HepG2 (cell line): ENCODE measurements around the gene ATG5. TPM values are rescaled to one million over a fixed set of nuclear protein-coding genes. Genes with fewer than 3 reads are reported as not detected.
A peak's percentile ranks its signal among the peaks of the same experiment; 100 is the strongest.

ENCODE experiments used
- DNMT1 ChIP-seq: sonication (generic); formaldehyde crosslinking; IDR thresholded peaks from 2 replicates; pipeline ENCODE4 v1.5.1; 2020; ENCODE audit warnings: mild to moderate bottlenecking, missing genetic modification reagents
- FIP1L1 ChIP-seq: fragments of 200-400 bp; formaldehyde crosslinking; IDR thresholded peaks from 2 replicates; pipeline ENCODE4 v1.6.1; 2018; ENCODE audit warnings: low read depth, mild to moderate bottlenecking, low read length, moderate library complexity, borderline replicate concordance; ENCODE audit not compliant: insufficient read depth
- FOXO1 ChIP-seq: sonication (generic); formaldehyde crosslinking; IDR thresholded peaks from 2 replicates; pipeline ENCODE4 v1.4.0; 2020; ENCODE audit warnings: missing genetic modification reagents
- HDAC6 ChIP-seq: fragments of 200-600 bp; sonication (generic); IDR thresholded peaks from 2 replicates; pipeline ENCODE4 v1.7.0; 2017; ENCODE audit warnings: mild to moderate bottlenecking, antibody characterized with exemption, low read length, low read depth
- KAT2B ChIP-seq: fragments of 150-350 bp; IDR thresholded peaks from 2 replicates; pipeline ENCODE4 v1.6.1; 2014; ENCODE audit warnings: low read depth, low read length, borderline replicate concordance
- KLF11 ChIP-seq: IDR thresholded peaks from 2 replicates; pipeline ENCODE4 v1.6.1; 2016; ENCODE audit warnings: missing compliant biosample characterization
- MYNN ChIP-seq: sonication (generic); formaldehyde crosslinking; IDR thresholded peaks from 2 replicates; pipeline ENCODE4 v1.4.0; 2020; ENCODE audit warnings: mild to moderate bottlenecking, low read depth, missing genetic modification reagents
- NCOA1 ChIP-seq: sonication (generic); formaldehyde crosslinking; IDR thresholded peaks from 2 replicates; pipeline ENCODE4 v1.9.0; 2021; ENCODE audit warnings: missing genetic modification reagents
- TOPORS ChIP-seq: sonication (generic); formaldehyde crosslinking; IDR thresholded peaks from 2 replicates; pipeline ENCODE4 v1.8.0; 2023; ENCODE audit warnings: mild to moderate bottlenecking, missing genetic modification reagents
- ZBTB42 ChIP-seq: sonication (generic); formaldehyde crosslinking; IDR thresholded peaks from 2 replicates; pipeline ENCODE4 v1.5.0; 2020; ENCODE audit warnings: mild to moderate bottlenecking, missing genetic modification reagents
- ZNF430 ChIP-seq: sonication (generic); formaldehyde crosslinking; IDR thresholded peaks from 2 replicates; pipeline ENCODE4 v1.9.0; 2021; ENCODE audit warnings: mild to moderate bottlenecking, missing genetic modification reagents
- ZNF451 ChIP-seq: sonication (generic); formaldehyde crosslinking; IDR thresholded peaks from 2 replicates; pipeline ENCODE4 v1.5.0; 2020; ENCODE audit warnings: mild to moderate bottlenecking, missing genetic modification reagents
- ZNF761 ChIP-seq: sonication (generic); formaldehyde crosslinking; conservative IDR thresholded peaks from 2 replicates; pipeline ENCODE4 v1.4.0; 2020; ENCODE audit warnings: mild to moderate bottlenecking, missing genetic modification reagents
- ZSCAN25 ChIP-seq: sonication (generic); formaldehyde crosslinking; IDR thresholded peaks from 2 replicates; pipeline ENCODE4 v1.8.0; 2022; ENCODE audit warnings: mild to moderate bottlenecking, missing genetic modification reagents
- polyA plus RNA-seq, 8 experiments: library from polyadenylated mRNA; depleted of rRNA in 3 of 8; stranded (reverse) in 7 of 8; unstranded in 1 of 8; fragments of >200 nt; fragmentation: Illumina TruSeq in 4 of 8; extraction: Trizol in 4 of 8; gene quantifications; 2 replicates each; pipeline versions ENCODE4 v1.2.1 to v1.2.3, GENCODE V29; 2011 to 2016; ENCODE audit warnings: low read depth in 4 of 8, missing spikeins in 1 of 8, mixed read lengths in 1 of 8; ENCODE audit not compliant: insufficient read depth in 1 of 8
- total RNA-seq, 5 experiments: library from RNA; depleted of rRNA; stranded (reverse); fragments of >200 nt; fragmentation: Illumina TruSeq; extraction: Trizol; gene quantifications; 2 replicates each; pipeline ENCODE4 v1.2.3, GENCODE V29; 2016; ENCODE audit warnings: low read depth in 1 of 5
- TF ChIP-seq, protein P1 (sequence below): sonication (generic); formaldehyde crosslinking; IDR thresholded peaks from 2 replicates; pipeline ENCODE4 v1.4.0; 2020; ENCODE audit warnings: missing genetic modification reagents, borderline replicate concordance
- TF ChIP-seq, protein P2 (sequence below): sonication (generic); formaldehyde crosslinking; IDR thresholded peaks from 2 replicates; pipeline ENCODE4 v1.4.0; 2020; ENCODE audit warnings: mild to moderate bottlenecking, missing genetic modification reagents
- TF ChIP-seq, protein P3 (sequence below): IDR thresholded peaks from 2 replicates; pipeline ENCODE4 v1.6.1; 2012; ENCODE audit warnings: inconsistent platforms
- TF ChIP-seq, protein P4 (sequence below): sonication (generic); formaldehyde crosslinking; conservative IDR thresholded peaks from 2 replicates; pipeline ENCODE4 v1.4.0; 2020; ENCODE audit warnings: missing genetic modification reagents
- TF ChIP-seq, protein P5 (sequence below): fragments of 450-650 bp; IDR thresholded peaks from 2 replicates; pipeline ENCODE4 v1.6.1; 2017
- TF ChIP-seq, protein P6 (sequence below): sonication (generic); formaldehyde crosslinking; IDR thresholded peaks from 2 replicates; pipeline ENCODE4 v1.8.1; 2022; ENCODE audit warnings: low read depth, mild to moderate bottlenecking, missing genetic modification reagents

The ATG5 gene
- total and polyA plus RNA-seq, 2 of the 13 experiments (the other 11 are each of a cell fraction or from before 2014, with no cell fraction given), result 21.3 to 48.0 TPM

DNA sequence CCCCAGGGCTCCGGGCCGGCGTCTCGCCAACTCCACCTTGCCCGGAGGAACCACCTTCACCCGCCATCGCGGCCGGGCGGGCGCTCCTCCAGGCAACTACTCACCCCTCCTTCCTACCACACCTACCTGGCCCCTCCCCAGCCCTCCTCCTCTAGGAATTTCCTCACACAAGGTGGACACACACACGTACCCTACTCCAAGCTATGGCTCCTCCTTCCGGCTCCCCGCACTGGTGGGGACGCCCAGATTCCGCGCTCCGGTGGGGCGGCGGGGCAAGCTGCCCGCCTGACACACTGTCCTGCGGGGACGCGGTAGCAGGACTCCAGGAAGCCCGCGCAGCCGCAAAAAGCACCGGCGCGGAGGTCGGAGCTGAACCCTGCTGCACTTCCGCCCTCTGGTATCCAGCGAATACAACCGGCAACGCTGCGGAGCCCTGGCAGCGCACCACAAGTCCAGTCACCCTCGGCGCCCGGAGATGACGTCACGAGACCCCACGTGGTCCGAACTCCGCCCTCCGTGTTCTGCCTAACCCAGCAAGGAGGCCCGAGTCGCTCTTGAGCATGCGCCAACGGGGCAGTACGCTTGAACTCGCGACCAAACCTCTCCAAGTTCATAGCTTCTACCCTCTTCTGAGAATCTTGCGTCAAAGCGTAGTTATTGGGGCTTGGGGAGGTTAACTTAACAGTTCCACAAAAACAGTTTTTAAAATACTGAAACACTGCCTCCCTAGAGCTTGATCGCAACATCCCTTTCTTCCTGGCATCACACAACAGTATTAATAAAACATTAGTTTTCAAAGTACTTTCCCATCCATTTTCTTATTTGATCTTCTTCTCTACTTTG lies at the start of gene ATG5 (continued):
- TF ChIP-seq, protein P1, sequence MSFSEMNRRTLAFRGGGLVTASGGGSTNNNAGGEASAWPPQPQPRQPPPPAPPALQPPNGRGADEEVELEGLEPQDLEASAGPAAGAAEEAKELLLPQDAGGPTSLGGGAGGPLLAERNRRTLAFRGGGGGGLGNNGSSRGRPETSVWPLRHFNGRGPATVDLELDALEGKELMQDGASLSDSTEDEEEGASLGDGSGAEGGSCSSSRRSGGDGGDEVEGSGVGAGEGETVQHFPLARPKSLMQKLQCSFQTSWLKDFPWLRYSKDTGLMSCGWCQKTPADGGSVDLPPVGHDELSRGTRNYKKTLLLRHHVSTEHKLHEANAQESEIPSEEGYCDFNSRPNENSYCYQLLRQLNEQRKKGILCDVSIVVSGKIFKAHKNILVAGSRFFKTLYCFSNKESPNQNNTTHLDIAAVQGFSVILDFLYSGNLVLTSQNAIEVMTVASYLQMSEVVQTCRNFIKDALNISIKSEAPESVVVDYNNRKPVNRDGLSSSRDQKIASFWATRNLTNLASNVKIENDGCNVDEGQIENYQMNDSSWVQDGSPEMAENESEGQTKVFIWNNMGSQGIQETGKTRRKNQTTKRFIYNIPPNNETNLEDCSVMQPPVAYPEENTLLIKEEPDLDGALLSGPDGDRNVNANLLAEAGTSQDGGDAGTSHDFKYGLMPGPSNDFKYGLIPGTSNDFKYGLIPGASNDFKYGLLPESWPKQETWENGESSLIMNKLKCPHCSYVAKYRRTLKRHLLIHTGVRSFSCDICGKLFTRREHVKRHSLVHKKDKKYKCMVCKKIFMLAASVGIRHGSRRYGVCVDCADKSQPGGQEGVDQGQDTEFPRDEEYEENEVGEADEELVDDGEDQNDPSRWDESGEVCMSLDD (CRISPR knock-in tag), result peak; percentile 62; the same call in 1 of the 2 replicates
- TF ChIP-seq KAT2B (no peak), DNMT1 (CRISPR knock-in tag) (no peak), NCOA1 (0 out of 2 replicates have a peak, but pooled peaks have one; percentile 57), HDAC6 (no peak), ZBTB42 (CRISPR knock-in tag) (no peak), ZSCAN25 (CRISPR knock-in tag) (peak; percentile 98), MYNN (CRISPR knock-in tag) (no peak), ZNF430 (CRISPR knock-in tag) (no peak; the same call in none of the 2 replicates), ZNF761 (CRISPR knock-in tag) (no peak; the same call in 1 of the 2 replicates), TOPORS (peak; percentile 60; the same call in 1 of the 2 replicates), KLF11 (no peak), FIP1L1 (no peak), ZNF451 (peak; percentile 89; the same call in 1 of the 2 replicates), FOXO1 (CRISPR knock-in tag) (peak; percentile 51; the same call in 1 of the 2 replicates)
- TF ChIP-seq, protein P2, sequence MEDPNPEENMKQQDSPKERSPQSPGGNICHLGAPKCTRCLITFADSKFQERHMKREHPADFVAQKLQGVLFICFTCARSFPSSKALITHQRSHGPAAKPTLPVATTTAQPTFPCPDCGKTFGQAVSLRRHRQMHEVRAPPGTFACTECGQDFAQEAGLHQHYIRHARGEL (CRISPR knock-in tag), result no peak
- TF ChIP-seq, protein P3, sequence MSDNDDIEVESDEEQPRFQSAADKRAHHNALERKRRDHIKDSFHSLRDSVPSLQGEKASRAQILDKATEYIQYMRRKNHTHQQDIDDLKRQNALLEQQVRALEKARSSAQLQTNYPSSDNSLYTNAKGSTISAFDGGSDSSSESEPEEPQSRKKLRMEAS, result peak; percentile 93
- TF ChIP-seq, protein P4, sequence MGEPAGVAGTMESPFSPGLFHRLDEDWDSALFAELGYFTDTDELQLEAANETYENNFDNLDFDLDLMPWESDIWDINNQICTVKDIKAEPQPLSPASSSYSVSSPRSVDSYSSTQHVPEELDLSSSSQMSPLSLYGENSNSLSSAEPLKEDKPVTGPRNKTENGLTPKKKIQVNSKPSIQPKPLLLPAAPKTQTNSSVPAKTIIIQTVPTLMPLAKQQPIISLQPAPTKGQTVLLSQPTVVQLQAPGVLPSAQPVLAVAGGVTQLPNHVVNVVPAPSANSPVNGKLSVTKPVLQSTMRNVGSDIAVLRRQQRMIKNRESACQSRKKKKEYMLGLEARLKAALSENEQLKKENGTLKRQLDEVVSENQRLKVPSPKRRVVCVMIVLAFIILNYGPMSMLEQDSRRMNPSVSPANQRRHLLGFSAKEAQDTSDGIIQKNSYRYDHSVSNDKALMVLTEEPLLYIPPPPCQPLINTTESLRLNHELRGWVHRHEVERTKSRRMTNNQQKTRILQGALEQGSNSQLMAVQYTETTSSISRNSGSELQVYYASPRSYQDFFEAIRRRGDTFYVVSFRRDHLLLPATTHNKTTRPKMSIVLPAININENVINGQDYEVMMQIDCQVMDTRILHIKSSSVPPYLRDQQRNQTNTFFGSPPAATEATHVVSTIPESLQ (CRISPR knock-in tag), result no peak
- TF ChIP-seq, protein P5, sequence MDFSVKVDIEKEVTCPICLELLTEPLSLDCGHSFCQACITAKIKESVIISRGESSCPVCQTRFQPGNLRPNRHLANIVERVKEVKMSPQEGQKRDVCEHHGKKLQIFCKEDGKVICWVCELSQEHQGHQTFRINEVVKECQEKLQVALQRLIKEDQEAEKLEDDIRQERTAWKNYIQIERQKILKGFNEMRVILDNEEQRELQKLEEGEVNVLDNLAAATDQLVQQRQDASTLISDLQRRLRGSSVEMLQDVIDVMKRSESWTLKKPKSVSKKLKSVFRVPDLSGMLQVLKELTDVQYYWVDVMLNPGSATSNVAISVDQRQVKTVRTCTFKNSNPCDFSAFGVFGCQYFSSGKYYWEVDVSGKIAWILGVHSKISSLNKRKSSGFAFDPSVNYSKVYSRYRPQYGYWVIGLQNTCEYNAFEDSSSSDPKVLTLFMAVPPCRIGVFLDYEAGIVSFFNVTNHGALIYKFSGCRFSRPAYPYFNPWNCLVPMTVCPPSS, result no peak
- TF ChIP-seq, protein P6, sequence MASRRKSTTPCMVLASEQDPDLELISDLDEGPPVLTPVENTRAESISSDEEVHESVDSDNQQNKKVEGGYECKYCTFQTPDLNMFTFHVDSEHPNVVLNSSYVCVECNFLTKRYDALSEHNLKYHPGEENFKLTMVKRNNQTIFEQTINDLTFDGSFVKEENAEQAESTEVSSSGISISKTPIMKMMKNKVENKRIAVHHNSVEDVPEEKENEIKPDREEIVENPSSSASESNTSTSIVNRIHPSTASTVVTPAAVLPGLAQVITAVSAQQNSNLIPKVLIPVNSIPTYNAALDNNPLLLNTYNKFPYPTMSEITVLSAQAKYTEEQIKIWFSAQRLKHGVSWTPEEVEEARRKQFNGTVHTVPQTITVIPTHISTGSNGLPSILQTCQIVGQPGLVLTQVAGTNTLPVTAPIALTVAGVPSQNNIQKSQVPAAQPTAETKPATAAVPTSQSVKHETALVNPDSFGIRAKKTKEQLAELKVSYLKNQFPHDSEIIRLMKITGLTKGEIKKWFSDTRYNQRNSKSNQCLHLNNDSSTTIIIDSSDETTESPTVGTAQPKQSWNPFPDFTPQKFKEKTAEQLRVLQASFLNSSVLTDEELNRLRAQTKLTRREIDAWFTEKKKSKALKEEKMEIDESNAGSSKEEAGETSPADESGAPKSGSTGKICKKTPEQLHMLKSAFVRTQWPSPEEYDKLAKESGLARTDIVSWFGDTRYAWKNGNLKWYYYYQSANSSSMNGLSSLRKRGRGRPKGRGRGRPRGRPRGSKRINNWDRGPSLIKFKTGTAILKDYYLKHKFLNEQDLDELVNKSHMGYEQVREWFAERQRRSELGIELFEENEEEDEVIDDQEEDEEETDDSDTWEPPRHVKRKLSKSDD (CRISPR knock-in tag), result 0 out of 2 replicates have a peak, but pooled peaks have one; percentile 15
